C4-2B (cell line): Measurements from ENCODE around the gene SGK2.

Source experiments
- H3K27ac ChIP-seq: fragments of 450-650 bp; 2 replicates; pipeline ENCODE4 v1.5.1; 2017
- ZFX ChIP-seq: fragments of 450-650 bp; IDR thresholded peaks from 2 replicates; pipeline ENCODE4 v1.6.1; 2017
- TF ChIP-seq, protein P1 (sequence below): fragments of 450-650 bp; conservative IDR thresholded peaks from 2 replicates; pipeline ENCODE4 v1.5.1; 2017; ENCODE audit warnings: mild to moderate bottlenecking

The SGK2 gene

GRCh38 chr20:43571771-43572170 lies 12.9 kb downstream of the SGK2 start:
- TF ChIP-seq ZFX = no peak
- TF ChIP-seq, protein P1, sequence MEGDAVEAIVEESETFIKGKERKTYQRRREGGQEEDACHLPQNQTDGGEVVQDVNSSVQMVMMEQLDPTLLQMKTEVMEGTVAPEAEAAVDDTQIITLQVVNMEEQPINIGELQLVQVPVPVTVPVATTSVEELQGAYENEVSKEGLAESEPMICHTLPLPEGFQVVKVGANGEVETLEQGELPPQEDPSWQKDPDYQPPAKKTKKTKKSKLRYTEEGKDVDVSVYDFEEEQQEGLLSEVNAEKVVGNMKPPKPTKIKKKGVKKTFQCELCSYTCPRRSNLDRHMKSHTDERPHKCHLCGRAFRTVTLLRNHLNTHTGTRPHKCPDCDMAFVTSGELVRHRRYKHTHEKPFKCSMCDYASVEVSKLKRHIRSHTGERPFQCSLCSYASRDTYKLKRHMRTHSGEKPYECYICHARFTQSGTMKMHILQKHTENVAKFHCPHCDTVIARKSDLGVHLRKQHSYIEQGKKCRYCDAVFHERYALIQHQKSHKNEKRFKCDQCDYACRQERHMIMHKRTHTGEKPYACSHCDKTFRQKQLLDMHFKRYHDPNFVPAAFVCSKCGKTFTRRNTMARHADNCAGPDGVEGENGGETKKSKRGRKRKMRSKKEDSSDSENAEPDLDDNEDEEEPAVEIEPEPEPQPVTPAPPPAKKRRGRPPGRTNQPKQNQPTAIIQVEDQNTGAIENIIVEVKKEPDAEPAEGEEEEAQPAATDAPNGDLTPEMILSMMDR = no peak
- H3K27ac ChIP-seq = no peak overlapping the region

GRCh38 chr20:43572891-43573290 lies 14.1 kb downstream of the SGK2 start:
- TF ChIP-seq, protein P1 = no peak
- TF ChIP-seq ZFX = no peak
- no peak overlapping the region for H3K27ac ChIP-seq

GRCh38 chr20:43576108-43576507 lies 17.3 kb downstream of the SGK2 start:
- H3K27ac ChIP-seq = no peak overlapping the region
- TF ChIP-seq, protein P1 = no peak
- TF ChIP-seq ZFX = no peak

GRCh38 chr20:43579861-43580793 lies 21.3 kb downstream of the SGK2 start:
- no peak overlapping the region for H3K27ac ChIP-seq
- TF ChIP-seq, protein P1 = no peak
- TF ChIP-seq ZFX = no peak

DNA sequence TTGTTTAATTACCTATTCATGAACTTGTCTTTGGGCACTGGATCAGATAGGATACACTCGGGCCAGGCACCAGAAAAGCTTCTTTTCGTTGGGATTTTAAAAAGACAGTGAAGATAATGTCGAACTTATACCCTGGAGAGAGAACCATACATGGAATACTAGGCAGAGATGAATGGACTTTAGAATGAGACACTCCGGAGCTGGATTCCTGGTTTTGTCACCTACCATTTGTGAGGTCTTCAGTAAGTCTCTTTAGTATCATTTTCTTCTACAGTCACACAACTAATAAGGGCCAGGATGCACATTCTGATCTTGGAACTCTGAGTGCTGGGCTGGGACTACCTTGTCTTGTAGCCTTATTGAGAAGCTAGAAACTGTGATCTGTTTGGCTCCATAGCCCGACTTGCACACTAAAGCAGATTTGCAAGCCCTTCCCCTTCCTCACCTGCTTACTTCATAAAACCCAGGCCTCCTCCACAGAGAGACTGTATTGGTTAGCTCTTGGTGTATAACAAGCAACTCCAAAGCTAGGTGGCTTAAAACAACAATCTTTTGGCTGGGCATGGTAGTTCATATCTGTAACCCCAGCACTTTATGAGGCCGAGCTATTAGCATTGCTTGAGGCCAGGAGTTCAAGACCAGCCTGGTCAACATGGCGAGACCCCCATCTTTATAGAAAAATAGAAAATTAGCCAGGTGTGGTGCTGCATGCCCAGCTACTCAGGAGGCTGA lies 24.5 kb downstream of the SGK2 start:
- no peak overlapping the region for H3K27ac ChIP-seq
- TF ChIP-seq ZFX = no peak
- TF ChIP-seq, protein P1 = no peak

DNA sequence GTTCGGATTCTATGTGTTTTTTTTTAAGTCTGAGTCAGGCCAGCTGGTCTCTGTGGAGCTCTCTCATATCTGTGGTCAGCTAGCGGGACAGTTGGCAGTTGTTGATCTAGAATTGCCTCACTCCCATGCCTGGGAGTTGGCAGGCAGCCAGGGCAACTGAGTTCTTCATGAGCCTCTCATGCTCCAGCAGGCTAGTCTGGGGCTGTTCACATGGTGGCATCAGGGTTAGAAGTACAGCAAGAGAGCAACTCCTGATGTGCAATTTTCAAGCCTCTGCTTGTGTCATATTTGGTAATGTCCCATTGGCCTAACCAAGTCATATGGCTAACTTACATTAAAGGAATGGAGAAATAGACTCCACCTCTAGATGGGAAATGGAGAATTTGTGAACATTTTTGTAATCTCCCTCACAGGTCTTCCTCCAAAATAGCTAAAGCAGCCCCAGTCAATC lies 25.2 kb downstream of the SGK2 start:
- TF ChIP-seq, protein P1 = no peak
- TF ChIP-seq ZFX = no peak
- no peak overlapping the region for H3K27ac ChIP-seq
